Measurements from ENCODE around the gene AP3B1. TPM values are rescaled to one million over a fixed set of nuclear protein-coding genes. Genes with fewer than 3 reads are reported as not detected.

AP3B1 gene
- total and polyA plus RNA-seq, 2 donors (not counting 1 experiment from before 2014, with no cell fraction given), result 50.5 to 66.9 TPM

DNA sequence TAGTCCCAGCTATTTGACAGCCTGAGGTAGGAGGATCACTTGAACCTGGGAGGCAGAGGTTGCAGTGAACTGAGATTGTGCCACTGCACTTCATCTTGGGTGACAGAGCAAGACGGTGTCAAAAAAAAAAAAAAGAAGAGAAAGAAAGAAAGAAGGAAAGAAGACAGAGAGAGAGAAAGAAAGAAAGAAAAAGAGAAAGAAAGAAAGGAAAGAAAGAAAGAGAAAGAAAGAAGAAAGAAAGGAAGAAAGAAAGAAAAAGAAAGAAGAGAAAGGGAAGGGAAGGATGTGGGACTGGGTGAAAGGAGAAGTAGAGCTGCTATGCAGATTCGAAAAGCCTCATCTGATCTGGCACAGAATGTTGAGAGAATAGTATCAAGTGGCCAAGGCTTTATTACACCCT lies 42.2 kb upstream of the AP3B1 start:
- no peak for DNase-seq (ENCODE audit: low read depth in 2 of 2)
- Histone ChIP-seq H3K36me3 (ENCODE audit: control insufficient read depth, insufficient read depth, low read length) (no peaks in the 10 kb centered on the region), H2AFZ (ENCODE audit: low read length) (no peak overlapping the region)

DNA sequence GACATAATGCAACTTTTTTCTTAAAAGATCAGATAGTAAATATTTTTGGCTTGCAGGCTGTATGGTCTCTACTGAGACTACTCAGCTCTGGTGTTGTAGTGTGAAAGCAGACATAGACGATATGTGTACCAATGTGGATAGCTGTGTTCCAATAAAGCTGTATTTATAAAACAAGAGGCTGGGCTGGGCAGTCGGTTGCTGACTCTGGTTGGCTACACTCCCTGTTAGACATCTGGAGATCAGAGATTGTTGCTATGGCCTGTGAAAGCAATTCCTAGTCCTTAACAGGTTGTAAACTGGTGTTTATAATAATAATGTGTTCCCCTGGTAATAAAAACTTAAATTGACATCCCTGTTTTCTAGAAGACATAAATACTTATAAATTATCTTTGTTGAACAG lies 41.5 kb upstream of the AP3B1 start:
- Histone ChIP-seq H3K9me3 (ENCODE audit: control insufficient read depth, insufficient read depth, low read depth, low read length) (no peaks in the 10 kb centered on the region), H3K4me1 (ENCODE audit: control insufficient read depth, extremely low read depth, insufficient read depth, low read length) (no peaks in the 10 kb centered on the region), H3K4me3 (replicated peaks in 1 of 4; ENCODE audit: control extremely low read depth in 1 of 4, insufficient read depth in 1 of 4, low read depth in 3 of 4, low read length in 4 of 4) (no peak overlapping the region), H3K27me3 (ENCODE audit: control insufficient read depth, insufficient read depth, low read length) (no peaks in the 10 kb centered on the region), H2AFZ (ENCODE audit: low read length) (no peak overlapping the region), H3K79me2 (ENCODE audit: control insufficient read depth, insufficient read depth, low read length) (no peaks in the 10 kb centered on the region), H3K9ac (ENCODE audit: insufficient read depth, low read length) (no peak overlapping the region), H4K20me1 (ENCODE audit: control insufficient read depth, extremely low read depth, insufficient read depth, low read length) (no peaks in the 10 kb centered on the region), H3K36me3 (ENCODE audit: control insufficient read depth, insufficient read depth, low read length) (no peaks in the 10 kb centered on the region), H3K4me2 (ENCODE audit: extremely low read depth, insufficient read depth, low read length) (no peak overlapping the region), H3K27ac (ENCODE audit: insufficient read depth, low read length) (no peak overlapping the region)
- no peak for TF ChIP-seq EZH2 (IDR thresholded peaks at IDR 0.05; ENCODE audit: low read length, missing control alignments)
- TF ChIP-seq, protein P1, sequence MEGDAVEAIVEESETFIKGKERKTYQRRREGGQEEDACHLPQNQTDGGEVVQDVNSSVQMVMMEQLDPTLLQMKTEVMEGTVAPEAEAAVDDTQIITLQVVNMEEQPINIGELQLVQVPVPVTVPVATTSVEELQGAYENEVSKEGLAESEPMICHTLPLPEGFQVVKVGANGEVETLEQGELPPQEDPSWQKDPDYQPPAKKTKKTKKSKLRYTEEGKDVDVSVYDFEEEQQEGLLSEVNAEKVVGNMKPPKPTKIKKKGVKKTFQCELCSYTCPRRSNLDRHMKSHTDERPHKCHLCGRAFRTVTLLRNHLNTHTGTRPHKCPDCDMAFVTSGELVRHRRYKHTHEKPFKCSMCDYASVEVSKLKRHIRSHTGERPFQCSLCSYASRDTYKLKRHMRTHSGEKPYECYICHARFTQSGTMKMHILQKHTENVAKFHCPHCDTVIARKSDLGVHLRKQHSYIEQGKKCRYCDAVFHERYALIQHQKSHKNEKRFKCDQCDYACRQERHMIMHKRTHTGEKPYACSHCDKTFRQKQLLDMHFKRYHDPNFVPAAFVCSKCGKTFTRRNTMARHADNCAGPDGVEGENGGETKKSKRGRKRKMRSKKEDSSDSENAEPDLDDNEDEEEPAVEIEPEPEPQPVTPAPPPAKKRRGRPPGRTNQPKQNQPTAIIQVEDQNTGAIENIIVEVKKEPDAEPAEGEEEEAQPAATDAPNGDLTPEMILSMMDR (conservative IDR thresholded peaks at IDR 0.05 in 1 of 2, IDR thresholded peaks at IDR 0.05 in 1 of 2; ENCODE audit: low read depth in 1 of 2, low read length in 2 of 2), result no peak
- no peak for DNase-seq (ENCODE audit: low read depth in 2 of 2)

More for the DNA sequence above, 42.2 kb upstream of the AP3B1 start:
- H3K9ac ChIP-seq (ENCODE audit: insufficient read depth, low read length), result no peak overlapping the region
- no peaks in the 10 kb centered on the region for H4K20me1 ChIP-seq (ENCODE audit: control insufficient read depth, extremely low read depth, insufficient read depth, low read length)
- H3K4me1 ChIP-seq (ENCODE audit: control insufficient read depth, extremely low read depth, insufficient read depth, low read length), result no peaks in the 10 kb centered on the region
- no peaks in the 10 kb centered on the region for H3K9me3 ChIP-seq (ENCODE audit: control insufficient read depth, insufficient read depth, low read depth, low read length)
- TF ChIP-seq, protein P1 (conservative IDR thresholded peaks at IDR 0.05 in 1 of 2, IDR thresholded peaks at IDR 0.05 in 1 of 2; ENCODE audit: low read depth in 1 of 2, low read length in 2 of 2), result no peak
- TF ChIP-seq EZH2 (IDR thresholded peaks at IDR 0.05; ENCODE audit: low read length, missing control alignments), result no peak
- no peak overlapping the region for H3K27ac ChIP-seq (ENCODE audit: insufficient read depth, low read length)
- no peaks in the 10 kb centered on the region for H3K79me2 ChIP-seq (ENCODE audit: control insufficient read depth, insufficient read depth, low read length)
- H3K4me3 ChIP-seq (replicated peaks in 1 of 4; ENCODE audit: control extremely low read depth in 1 of 4, insufficient read depth in 1 of 4, low read depth in 3 of 4, low read length in 4 of 4), result no peak overlapping the region
- no peak overlapping the region for H3K4me2 ChIP-seq (ENCODE audit: extremely low read depth, insufficient read depth, low read length)
- no peaks in the 10 kb centered on the region for H3K27me3 ChIP-seq (ENCODE audit: control insufficient read depth, insufficient read depth, low read length)

DNA sequence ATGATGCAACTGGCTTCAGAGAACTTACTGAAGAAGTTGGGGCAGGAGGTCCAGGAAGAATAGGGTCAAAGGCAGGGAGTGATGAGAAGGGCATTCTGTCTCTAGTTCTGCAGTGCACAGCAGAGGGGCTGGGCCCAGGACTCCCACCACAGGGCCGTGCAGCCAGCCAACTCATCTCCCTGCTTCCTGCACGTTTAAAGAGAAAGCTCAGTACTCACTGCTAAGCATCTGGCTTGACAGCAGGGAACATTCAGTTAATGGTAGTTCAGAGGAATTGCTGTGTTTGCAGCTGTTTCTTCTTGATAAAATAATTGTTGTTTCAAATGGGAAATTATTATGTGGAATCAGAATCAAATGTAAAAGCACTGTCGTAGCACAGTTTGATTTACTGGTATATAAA lies 40.3 kb upstream of the AP3B1 start:
- Histone ChIP-seq H3K36me3 (ENCODE audit: control insufficient read depth, insufficient read depth, low read length) (no peaks in the 10 kb centered on the region), H3K9me3 (ENCODE audit: control insufficient read depth, insufficient read depth, low read depth, low read length) (no peaks in the 10 kb centered on the region), H3K27ac (ENCODE audit: insufficient read depth, low read length) (no peak overlapping the region), H4K20me1 (ENCODE audit: control insufficient read depth, extremely low read depth, insufficient read depth, low read length) (no peaks in the 10 kb centered on the region), H3K79me2 (ENCODE audit: control insufficient read depth, insufficient read depth, low read length) (no peaks in the 10 kb centered on the region), H3K27me3 (ENCODE audit: control insufficient read depth, insufficient read depth, low read length) (no peaks in the 10 kb centered on the region), H2AFZ (ENCODE audit: low read length) (no peak overlapping the region), H3K4me3 (replicated peaks in 1 of 4; ENCODE audit: control extremely low read depth in 1 of 4, insufficient read depth in 1 of 4, low read depth in 3 of 4, low read length in 4 of 4) (no peak overlapping the region), H3K9ac (ENCODE audit: insufficient read depth, low read length) (no peak overlapping the region), H3K4me2 (ENCODE audit: extremely low read depth, insufficient read depth, low read length) (no peak overlapping the region), H3K4me1 (ENCODE audit: control insufficient read depth, extremely low read depth, insufficient read depth, low read length) (no peaks in the 10 kb centered on the region)
- TF ChIP-seq EZH2 (IDR thresholded peaks at IDR 0.05; ENCODE audit: low read length, missing control alignments), result no peak
- TF ChIP-seq, protein P1 (conservative IDR thresholded peaks at IDR 0.05 in 1 of 2, IDR thresholded peaks at IDR 0.05 in 1 of 2; ENCODE audit: low read depth in 1 of 2, low read length in 2 of 2), result no peak
- no peak for DNase-seq (ENCODE audit: low read depth in 2 of 2)

Data from fibroblast of lung (primary cell).